ENCODE results near the gene SAMD8.

DNA sequence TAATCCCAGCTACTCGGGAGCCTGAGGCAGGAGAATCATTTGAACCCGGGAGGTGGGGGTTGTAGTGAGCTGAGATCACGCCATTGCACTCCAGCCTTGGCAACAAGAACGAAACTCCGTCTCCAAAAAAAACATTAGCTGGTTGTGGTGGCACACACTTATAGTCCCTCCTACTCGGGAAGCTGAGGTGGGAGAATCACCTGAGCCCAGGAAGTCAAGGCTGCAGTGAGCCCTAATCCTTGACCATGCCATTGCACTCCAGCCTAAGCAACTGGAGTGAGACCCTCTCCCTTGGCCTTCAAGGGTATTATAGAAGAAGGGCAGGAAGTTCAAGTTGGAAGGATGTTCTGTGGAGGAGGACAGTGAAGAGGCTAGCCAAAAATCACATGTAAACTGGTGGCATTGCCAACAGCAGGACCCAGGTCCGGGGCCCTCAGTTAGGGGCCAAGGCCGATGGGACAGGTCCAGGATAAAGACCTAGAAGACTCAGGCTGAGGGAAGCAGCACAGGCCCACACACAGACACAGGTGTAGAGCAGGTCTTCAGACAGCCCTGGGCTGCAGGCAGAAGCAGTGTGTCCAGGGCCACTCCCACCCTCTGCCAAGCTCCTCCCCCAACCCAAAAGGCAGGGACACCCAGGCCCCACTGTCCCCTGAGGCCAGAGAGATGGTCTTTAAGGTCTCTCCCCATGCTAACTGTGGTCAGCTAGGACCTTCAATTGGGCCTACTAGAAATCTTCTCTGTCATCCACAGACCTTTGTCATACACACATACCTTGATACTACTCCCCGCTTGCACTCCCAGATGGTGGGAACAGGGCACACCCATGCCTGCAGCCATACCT, 8.4 kb upstream of the SAMD8 start:
- TF ChIP-seq, protein P1, sequence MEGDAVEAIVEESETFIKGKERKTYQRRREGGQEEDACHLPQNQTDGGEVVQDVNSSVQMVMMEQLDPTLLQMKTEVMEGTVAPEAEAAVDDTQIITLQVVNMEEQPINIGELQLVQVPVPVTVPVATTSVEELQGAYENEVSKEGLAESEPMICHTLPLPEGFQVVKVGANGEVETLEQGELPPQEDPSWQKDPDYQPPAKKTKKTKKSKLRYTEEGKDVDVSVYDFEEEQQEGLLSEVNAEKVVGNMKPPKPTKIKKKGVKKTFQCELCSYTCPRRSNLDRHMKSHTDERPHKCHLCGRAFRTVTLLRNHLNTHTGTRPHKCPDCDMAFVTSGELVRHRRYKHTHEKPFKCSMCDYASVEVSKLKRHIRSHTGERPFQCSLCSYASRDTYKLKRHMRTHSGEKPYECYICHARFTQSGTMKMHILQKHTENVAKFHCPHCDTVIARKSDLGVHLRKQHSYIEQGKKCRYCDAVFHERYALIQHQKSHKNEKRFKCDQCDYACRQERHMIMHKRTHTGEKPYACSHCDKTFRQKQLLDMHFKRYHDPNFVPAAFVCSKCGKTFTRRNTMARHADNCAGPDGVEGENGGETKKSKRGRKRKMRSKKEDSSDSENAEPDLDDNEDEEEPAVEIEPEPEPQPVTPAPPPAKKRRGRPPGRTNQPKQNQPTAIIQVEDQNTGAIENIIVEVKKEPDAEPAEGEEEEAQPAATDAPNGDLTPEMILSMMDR (conservative IDR thresholded peaks at IDR 0.05 in 1 of 2, IDR thresholded peaks at IDR 0.05 in 1 of 2; ENCODE audit: extremely low read depth in 1 of 2, insufficient read depth in 1 of 2, low read depth in 1 of 2, low read length in 2 of 2): no peak
- TF ChIP-seq EZH2 (IDR thresholded peaks at IDR 0.05; ENCODE audit: borderline replicate concordance, low read length): no peak

All from mammary epithelial cell (primary cell).